Measurements from ENCODE around the gene RPL22.
A peak's percentile ranks its signal among the peaks of the same experiment; 100 is the strongest.

Gene RPL22

DNA sequence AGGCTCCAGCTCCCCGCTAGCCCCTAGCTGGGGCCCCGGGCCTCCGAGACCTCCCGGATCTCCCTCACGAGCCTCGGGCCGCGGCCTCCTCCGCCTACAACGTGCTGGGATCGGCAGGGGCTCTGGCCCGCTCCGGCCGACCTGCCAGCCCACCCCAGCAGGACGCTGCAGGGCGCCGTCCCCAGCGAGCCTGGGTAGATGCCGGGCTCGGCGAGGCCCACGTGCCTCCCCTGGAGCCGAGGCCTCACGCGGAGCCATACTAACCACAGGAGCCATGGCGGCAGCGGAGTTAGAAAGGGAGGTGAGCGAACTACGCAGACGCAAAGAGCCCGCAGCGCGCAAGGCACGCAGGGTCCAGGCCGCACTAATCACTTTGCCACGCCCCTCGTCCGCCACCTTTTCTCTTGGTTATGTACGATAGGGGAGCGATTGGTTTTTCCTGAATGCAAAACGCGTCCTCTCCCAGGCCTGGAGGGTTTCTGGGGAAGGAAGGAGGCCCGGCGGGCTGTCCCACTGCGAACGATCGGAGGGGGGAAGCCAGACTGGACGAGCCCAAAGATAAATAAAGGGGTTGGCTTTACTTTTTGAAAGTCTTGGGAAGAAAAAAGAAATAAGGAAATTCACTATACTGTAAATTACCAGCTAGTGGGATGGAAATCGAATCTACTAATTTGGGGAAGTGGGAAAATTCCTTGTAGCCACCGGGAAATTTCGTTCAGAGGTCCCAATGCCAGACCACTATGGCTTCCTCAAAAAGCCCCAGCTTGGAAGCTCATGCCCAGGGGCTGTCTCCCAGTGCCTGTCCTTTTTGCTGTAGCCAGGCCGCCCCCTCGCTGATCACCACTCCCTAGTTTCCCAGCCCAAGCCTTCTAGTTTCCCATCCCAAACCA is at the start of gene RPL22:
Gene RPL22 (minus strand): TSS at position 298 of the 890 bp plus-strand sequence. CDS start 22 bp downstream, at position 276.
- FAIRE-seq (no peak), DNase-seq (ENCODE audit: low spot score) (peak; percentile 88)

DNA sequence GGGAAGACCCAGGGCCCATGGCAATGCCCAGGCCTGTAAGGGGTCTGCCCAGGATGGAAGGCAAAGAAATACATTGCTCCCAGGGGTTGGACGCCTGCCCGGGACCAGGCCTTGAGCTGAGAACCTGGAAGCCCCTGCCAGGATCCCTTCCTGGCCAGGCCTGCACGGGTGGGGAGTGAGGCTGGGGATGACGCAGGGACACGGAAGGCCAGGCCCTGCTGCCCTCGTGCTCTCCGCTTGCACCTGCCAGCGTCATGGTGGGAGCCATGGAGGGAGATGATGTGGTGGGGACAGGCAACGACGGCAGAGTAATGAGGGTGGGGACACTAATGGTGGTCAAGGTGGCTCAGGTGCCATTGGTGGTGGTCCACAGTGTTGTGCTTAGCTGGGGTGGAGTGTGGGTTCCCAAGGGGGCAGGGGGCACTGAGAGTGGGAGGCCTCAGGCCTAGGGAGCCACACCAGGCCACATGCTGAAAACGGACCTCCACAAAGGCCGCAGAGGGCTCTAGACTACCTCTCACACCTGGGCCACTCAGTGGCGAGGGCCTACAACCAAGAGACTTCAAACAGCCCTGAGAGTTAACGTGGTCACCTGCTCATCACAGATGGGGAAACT is 48.9 kb upstream of the RPL22 start:
- FAIRE-seq (no peak), DNase-seq (ENCODE audit: low spot score) (no peak)

DNA sequence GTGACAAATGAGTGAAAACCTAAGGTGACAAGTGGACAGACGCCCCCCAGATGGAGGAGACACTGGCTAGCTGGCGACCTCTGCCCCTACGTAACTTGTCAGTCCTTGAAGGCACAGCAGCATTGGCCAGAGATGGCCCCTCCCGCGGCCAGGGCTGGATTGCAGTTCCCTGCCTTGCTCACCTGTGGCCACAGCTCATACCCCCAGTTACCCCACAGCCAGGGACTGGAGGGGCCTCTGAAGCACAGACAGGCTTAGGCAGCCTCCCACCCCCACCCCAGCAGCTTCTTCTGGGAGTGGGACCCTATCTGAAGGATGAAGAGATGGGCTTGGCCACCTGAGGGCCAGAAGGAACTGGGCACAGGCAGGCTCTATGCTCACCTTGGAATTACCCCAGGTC is 48.3 kb upstream of the RPL22 start:
- no peak for FAIRE-seq
- DNase-seq (ENCODE audit: low spot score), result no peak

DNA sequence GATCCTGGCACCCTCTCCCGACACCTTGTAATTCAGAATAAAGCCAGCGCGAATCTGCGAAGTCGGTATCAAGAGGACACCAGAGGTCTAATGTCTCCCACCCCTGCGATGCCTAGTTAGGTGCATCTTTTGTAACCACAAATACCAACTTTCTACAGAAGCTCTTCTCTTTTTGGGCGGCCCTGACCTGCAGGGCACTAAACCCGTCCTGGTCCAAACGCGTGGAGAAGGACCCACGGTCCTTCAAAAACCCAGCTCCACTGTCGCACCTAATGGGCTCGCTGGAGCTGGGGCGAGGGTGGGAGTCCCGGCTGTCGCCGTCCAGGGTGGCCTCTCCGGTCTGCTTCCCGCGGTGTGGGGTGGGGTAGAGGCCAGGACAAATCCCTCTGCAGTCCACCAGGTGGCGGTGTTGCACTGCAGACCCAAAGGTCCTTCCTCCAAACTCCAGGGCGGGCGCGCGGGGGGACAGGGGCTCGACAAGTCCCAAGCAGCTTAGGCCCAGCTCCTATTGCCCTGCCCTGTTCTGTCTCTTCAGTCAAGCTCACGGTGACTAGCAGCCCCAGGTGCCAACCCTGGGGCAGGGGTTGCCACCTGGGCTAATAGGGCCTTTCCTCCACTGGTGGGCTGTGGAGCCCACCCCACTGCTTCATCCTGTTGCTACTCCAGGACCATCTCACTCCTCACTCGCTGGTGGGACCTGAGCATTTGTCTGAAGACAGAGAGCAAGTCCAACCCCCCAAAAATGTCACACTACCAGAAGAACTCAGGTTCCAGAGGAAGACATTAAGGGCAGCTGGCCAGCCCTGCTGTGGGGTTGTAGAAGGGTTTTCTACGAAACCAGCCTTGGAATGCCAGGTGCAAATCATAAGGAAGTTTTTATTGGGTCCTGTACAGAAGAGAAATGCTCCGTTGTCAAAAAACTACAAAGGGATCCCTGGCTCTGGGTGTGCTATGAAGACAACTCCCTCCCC is 47.4 kb upstream of the RPL22 start:
- FAIRE-seq, result no peak
- peak; percentile 80 for DNase-seq (ENCODE audit: low spot score)

DNA sequence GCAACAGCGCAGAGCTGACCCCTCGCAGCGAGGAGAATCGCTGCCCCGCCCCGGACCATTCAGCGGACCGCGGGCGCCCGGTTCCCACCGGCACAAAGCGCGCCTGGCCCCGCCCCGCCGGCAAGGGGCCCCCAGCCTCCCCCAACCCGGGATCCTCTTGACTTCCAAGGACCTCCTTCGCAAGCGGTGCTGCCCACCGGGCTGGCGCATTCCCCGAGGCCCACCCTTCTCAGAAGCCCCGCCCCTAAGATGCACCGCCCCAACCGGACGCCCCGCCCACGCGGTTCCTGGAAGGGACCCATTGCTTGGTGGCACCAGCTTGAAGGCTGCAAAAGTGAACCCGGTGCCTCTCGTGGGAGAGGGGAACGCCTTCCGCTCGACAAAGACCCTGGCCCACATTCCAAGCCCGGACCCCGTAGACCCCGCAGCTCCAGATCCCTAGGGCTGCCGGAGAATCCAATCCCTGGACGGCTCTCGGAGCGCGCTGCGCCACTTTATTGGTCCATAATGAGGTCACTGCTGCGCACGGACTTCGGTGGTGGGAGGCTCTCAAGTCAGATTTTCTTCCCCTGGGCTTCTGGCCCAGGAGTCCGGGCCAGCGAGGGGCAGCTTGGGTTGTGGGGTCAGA is 46.6 kb upstream of the RPL22 start:
- DNase-seq (ENCODE audit: low spot score) (peak; percentile 50), FAIRE-seq (no peak)

DNA sequence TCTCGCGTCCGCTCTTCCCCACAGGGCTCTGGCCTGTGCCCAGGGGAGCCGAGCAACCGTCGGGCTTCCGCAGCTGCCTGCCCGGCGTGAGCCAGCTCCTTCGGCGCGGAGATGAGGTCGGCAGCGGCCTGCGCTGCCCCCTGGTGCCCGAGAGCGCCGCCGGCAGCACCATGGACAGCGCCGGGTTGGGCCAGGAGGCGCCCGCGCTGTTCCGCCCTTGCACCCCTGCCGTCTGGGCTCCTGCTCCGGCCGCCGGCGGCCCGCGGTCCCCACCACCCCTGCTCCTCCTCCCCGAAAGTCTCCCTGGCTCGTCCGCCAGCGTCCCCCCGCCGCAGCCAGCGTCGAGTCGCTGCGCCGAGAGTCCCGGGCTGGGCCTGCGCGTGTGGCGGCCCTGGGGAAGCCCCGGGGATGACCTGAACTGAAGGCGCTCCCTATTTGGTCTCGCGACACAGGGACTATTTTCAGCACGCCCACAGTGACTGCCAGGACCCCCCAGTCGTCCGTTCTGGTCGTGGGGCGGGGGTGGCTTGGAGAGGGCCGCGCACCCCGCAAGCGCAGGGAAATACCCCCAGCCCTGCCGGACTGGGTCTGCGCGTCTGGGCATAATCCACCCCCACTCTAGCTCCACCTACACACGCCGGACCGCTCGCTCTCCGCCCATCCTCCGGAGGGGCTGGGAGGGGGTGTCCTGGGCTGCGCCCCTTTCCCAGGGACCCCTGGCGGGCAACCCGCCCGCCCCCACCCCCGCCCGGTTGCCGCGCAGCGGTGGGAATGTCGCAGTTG is 45.9 kb upstream of the RPL22 start:
- DNase-seq (ENCODE audit: low spot score), result peak; percentile 84
- no peak for FAIRE-seq

DNA sequence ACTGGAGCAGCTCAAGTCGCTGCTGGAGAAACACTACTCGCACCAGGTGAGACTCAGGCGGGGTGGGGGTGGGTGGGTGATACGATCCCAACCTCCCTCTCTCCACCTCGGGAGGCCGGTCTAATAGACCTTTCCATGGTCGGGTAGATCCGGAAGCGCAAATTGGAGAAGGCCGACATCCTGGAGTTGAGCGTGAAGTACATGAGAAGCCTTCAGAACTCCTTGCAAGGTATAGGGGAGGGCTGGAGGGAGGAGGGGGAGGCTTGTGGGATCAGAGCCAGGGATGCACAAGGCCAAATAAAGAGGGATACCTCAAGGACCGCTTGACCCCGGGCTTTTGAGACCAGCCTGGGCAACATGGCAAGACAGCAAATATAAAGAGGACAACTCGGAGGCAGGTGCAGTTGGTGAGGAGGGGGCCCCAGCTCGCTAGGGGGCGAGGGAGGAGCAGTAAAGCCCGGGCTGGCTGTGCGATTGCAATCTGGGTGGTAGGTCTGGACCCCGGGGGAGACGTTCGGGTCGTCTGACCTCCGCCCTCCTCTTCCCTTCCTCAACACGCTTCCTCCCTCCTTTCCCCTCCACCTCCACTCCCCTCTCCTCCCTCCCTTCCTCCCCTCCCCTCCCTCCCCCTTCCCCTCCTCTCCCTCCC is 45.1 kb upstream of the RPL22 start:
- FAIRE-seq, result no peak
- no peak for DNase-seq (ENCODE audit: low spot score)

DNA sequence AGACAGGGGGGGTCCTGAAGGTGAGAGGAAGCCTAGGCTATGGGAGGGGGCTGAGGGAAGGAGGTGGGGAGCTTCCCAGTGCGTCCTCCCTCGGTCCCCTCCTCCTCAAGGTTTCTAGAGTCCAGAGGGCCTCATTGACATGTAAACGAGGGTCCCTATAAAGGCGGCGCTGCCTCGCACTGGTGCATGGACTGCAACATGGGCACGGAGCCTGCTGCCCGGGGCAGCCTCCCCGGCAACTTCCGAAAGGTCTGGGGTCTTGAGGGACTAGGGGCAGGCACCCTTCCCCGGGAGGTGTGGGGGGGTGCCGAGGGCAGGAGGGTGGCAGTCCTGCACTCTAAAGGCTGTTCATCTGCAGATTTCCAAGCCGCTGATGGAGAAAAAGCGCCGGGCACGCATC is 44.6 kb upstream of the RPL22 start, which contains the start of gene HES3:
Gene HES3 (plus strand): TSS at position 187 of the 400 bp plus-strand sequence. CDS start 187 bp downstream, at position 374.
- FAIRE-seq, result no peak

DNA sequence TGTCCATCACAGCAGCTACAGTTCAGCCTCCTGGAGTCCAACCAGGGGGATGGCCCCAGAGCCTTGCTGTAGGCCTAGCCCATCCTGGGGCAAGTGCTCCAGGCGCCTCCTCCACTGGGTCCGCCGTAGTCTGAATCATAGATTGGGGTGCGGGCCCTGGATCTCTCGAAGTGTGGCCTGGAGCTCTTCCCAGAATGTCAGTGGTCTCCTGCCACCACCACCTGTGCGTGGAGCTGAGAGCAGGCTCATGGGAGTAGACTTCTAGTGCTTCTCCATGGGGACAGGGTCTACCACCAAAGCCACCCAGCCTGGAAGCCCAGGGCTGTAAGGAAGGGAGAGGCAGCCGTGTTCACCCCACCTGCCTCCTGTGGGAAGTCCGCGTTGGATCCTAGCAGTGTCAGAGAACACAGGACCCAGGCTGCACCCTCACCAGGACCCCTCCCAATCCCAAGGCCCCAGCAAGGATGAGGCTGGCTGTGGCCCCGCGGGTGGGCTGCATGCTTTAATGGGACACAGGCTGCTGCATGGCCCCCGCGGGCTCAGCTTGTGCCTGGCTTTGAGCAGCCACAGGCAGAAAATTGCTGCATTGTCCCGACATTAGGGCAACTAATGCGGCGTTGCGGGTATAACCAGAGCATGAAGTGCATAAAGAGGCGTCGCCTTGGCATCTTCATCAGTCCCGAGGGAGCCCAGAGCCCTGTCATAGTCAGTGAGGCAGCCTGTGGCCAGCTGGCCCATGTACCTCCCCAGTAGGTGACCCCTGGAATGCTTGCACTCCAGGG is 43.8 kb upstream of the RPL22 start:
- FAIRE-seq, result no peak

More for the DNA sequence above, 44.6 kb upstream of the RPL22 start, which contains the start of gene HES3:
- no peak for DNase-seq (ENCODE audit: low spot score)

DNA sequence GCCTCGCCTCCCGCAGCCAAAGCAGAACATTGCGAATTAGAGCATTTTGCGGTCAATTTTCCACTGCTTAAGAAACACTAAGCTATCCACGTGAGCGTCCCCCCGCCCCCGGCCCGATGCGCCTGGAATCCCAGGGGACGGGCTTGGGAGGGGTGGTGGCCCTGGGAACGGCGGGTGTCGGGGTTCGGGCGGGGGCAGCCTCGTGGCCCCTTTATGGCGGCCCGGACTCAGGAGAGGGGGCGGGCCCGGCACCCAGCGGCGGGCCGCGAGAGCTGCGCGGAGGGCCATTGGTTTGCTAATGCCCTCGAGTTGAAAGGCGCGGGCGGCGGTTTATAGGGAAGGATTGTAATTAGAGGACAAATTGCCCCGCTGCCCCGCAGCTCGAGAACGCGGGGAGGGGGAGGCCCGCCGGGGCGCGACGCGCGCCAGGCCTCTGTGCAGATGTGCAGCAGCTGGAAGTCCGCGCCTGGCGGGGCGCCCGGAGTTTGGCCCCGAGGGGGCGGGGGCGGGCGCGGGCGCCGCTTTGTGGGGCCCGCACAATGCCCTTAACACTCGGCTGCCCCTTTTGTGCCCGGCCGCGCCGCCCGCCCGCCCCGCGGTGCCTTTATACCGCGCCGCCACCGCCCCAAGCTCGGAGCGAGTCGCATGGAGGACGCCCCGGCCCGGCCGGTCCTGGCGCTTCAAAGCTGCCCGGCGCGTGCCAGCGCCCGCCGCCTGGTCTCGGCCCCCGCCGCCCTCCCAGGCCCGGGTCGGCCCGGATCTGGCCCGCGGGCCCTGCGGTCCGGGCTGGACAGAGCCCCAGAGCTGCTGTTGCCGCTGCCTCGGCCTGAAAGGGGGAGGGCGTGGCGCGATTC is 42.7 kb upstream of the RPL22 start:
- FAIRE-seq (no peak), DNase-seq (ENCODE audit: low spot score) (no peak)

More for the DNA sequence above, 43.8 kb upstream of the RPL22 start:
- DNase-seq (ENCODE audit: low spot score), result no peak

DNA sequence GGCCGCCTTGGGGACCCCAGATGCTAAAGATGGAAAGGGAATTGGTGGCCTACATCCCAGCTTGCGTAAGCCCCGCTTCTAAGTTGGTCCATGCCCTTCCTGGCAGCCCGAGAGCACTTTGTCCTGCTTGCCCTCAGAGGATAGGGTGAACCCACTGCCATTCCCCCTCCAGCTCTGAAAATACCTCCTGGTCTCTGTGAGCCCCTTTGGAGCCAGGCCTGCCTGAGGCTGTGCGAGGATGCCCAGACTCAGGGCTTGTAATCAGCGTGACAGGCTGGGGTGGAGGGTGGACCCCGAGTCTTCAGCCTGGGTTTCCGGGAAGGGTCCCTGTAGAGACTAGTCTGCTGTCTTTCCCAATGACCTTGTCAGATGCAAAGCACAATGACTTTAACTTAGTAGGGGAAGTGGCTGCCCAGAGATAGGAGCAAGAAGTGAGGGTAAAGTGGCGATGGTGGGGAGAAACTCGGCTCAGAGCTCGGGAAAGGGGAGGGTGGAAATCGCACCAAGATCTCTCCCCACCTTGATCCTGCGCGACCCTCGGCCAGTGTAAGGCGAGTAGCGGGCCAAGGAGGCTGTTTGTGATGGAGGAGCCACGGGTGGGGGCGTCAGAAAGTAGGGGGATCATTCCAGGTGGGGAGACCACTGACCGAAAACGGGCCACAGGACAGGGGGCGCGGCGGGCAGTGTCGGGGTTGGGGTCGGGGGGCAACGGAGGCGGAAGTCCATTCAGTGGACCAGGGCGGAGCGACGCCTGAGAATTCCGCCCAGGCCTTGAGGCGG is 41.9 kb upstream of the RPL22 start:
- DNase-seq (ENCODE audit: low spot score) (no peak), FAIRE-seq (no peak)

DNA sequence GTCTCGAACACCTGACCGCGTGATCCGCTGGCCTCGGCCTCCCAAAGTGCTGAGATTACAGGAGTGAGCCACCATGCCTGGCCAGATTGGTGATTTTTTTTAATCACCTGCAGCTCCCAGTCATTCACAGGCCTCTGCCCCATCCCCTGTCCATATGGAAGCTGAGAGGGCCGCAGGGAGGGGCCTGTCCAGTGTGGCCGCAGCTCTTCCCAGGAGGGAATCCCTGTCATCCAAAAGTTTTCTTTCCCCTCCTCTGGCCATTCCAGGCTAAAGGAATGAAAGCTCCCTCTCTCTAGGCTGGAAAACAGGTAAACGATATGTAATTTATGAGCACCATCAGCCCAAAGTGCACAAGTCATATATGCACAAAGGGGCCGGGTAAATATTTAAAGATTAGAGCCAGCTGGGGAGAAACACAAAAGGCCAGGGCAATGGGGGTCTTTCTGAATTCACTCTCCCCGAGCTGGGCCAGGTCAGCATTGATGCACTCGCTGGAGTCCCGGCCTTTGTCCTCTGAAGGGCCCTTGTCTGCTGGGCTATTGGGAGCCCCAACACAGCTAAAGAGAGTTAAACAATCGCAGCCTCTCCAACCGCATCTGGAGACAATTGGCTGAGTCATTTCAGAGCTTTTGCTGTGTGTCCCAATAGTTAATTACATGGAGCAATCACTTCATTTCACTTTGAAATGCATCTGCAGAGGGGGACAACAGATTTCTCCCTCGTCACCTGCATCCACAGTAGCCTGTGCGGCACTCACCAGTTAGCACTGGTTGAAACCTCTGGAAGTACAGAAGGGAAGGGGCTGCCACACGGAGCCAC is 40.8 kb upstream of the RPL22 start:
- no peak for DNase-seq (ENCODE audit: low spot score)
- no peak for FAIRE-seq

DNA sequence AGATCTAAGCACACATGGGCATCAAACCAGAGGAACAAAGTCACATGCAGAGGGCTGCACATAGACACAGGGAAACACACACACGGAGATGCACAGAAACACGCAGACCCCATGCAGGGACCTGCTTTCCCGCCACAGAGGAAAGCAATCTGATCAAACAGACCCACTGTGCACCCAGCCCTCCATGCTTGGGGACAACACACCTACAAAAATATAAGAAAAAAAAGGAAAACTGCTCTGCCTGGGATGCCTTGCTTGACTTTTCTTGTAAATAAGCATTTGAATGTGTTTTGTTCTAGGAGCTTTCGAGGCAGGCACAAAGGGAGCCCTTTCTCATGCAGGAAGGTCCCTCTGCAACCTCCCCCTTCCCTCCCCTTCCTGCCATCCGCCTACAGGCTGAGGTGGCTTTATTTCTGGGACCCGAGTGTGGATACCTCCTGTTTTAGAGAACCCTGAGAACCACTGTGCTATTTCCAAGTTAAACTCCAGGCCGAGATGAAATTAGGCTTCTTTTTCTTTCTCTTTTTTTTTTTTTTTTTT is 39.9 kb upstream of the RPL22 start:
- DNase-seq (ENCODE audit: low spot score) (no peak), FAIRE-seq (no peak)

DNA sequence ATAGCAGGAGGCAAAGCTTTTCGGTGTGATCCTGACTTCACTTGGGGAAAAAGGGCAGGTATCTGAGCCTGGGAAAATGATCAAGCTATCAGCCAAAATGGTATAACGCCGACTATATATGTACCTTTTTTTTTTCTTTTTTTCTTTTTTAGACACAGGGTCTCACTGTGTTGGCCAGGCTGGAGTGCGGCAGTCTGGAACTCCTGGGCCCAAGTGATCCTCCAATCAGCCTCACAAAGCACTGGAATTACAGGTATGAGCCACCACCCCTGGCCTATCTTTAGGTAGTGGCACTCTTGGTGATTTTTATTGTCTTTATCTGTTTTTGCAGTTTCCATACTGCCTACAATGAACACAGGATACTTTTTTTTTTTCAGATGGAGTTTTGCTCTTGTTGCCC is 37.7 kb upstream of the RPL22 start:
- DNase-seq (ENCODE audit: low spot score), result no peak
- no peak for FAIRE-seq

DNA sequence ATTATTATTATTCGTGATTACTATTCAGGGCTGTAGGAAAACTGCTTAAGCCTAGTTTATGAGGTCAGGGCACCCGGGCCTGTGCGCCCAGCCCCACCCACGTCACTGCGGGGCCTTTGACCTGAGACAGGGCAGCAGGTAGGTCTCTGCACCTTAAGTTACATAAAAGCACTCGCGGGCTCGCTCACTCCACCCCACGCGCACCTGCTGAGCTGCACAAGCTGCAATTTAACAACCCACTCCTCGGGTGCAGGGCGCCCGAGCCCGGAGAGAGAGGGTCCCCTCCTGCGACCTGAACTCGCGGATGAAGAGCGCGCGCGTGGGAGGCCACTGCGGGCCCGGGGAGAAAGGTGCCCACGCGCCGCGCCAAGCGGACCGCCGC is 35.9 kb upstream of the RPL22 start:
- no peak for FAIRE-seq
- no peak for DNase-seq (ENCODE audit: low spot score)
